NCI-H2081 treated with DMSO at 0.1 percent for 48 hours (cell line): Measurements from ENCODE around the gene FYB2.

Experiments used
- DNase-seq: peaks from one replicate; lab custom pipeline; 2025; lab: John Stamatoyannopoulos, UW

The FYB2 gene

GRCh38 chr1:56819387-56819899 lies at the start of gene FYB2:
Gene FYB2 (minus strand): TSS chr1:56819404. CDS start chr1:56819290, 114 bp downstream.
- DNase-seq = no peak

- no peak for DNase-seq
Measured at GRCh38 chr1:56868761-56869160, 49.6 kb upstream of the FYB2 start.

GRCh38 chr1:56867491-56867890 lies 48.3 kb upstream of the FYB2 start:
- no peak for DNase-seq

GRCh38 chr1:56866656-56867055 lies 47.5 kb upstream of the FYB2 start:
- no peak for DNase-seq

- no peak for DNase-seq
Measured at GRCh38 chr1:56864430-56864829, 45.2 kb upstream of the FYB2 start.

GRCh38 chr1:56863265-56863992 lies 44.2 kb upstream of the FYB2 start:
- DNase-seq = no peak

- no peak for DNase-seq
Measured at GRCh38 chr1:56859287-56859686, 40.1 kb upstream of the FYB2 start.

- DNase-seq = no peak
Measured at GRCh38 chr1:56856186-56856585, 37.0 kb upstream of the FYB2 start.

- no peak for DNase-seq
Measured at GRCh38 chr1:56855190-56855589, 36.0 kb upstream of the FYB2 start.

GRCh38 chr1:56854521-56855099 lies 35.4 kb upstream of the FYB2 start, which contains the start of gene C8A:
Gene C8A (plus strand): TSS chr1:56854797. CDS start chr1:56854902, 105 bp downstream.
- DNase-seq = no peak

- DNase-seq = no peak
Measured at GRCh38 chr1:56852476-56852875, 33.3 kb upstream of the FYB2 start.

GRCh38 chr1:56850922-56851321 lies 31.7 kb upstream of the FYB2 start:
- no peak for DNase-seq

GRCh38 chr1:56850411-56850810 lies 31.2 kb upstream of the FYB2 start:
- no peak for DNase-seq

- DNase-seq = no peak
Measured at GRCh38 chr1:56849750-56850149, 30.5 kb upstream of the FYB2 start.

- no peak for DNase-seq
Measured at GRCh38 chr1:56845343-56845742, 26.1 kb upstream of the FYB2 start.

- DNase-seq = no peak
Measured at GRCh38 chr1:56844545-56845136, 25.4 kb upstream of the FYB2 start.

GRCh38 chr1:56843544-56843943 lies 24.3 kb upstream of the FYB2 start:
- DNase-seq = no peak

GRCh38 chr1:56838759-56839158 lies 19.6 kb upstream of the FYB2 start:
- no peak for DNase-seq

GRCh38 chr1:56837244-56837939 lies 18.2 kb upstream of the FYB2 start:
- no peak for DNase-seq

GRCh38 chr1:56836359-56836758 lies 17.2 kb upstream of the FYB2 start:
- DNase-seq = no peak

GRCh38 chr1:56835657-56836056 lies 16.5 kb upstream of the FYB2 start:
- no peak for DNase-seq

GRCh38 chr1:56834137-56834900 lies 15.1 kb upstream of the FYB2 start:
- DNase-seq = no peak
